H9 (cell line): ENCODE results near the gene LARP4. TPM values are rescaled to one million over a fixed set of nuclear protein-coding genes. Genes with fewer than 3 reads are reported as not detected.

Source experiments
- DNase-seq: peaks from one replicate; pipeline ENCODE4 v3.0.0-alpha.2; 2017
- H2AFZ ChIP-seq: one replicate; pipeline ENCODE4 v1.6.1; 2013; ENCODE audit warnings: mild to moderate bottlenecking, low read length, control low read depth, moderate library complexity
- H2AK5ac ChIP-seq: 2 replicates; pipeline ENCODE4 v1.6.1; 2013; ENCODE audit warnings: low read length, control low read depth, mixed read lengths; ENCODE audit not compliant: insufficient read length
- H2BK120ac ChIP-seq: one replicate; pipeline ENCODE4 v1.6.1; 2013; ENCODE audit warnings: low read depth, mild to moderate bottlenecking, low read length, control low read depth, inconsistent platforms; ENCODE audit not compliant: poor library complexity, severe bottlenecking
- H2BK12ac ChIP-seq: 2 replicates; pipeline ENCODE4 v1.6.1; 2013; ENCODE audit warnings: low read length, control low read depth, mixed read lengths, low read depth; ENCODE audit not compliant: insufficient read length
- H2BK15ac ChIP-seq: 2 replicates; pipeline ENCODE4 v1.6.1; 2013; ENCODE audit warnings: low read depth, low read length, control low read depth
- H2BK20ac ChIP-seq: one replicate; pipeline ENCODE4 v1.6.1; 2013; ENCODE audit warnings: low read depth, mild to moderate bottlenecking, low read length, control low read depth, inconsistent platforms; ENCODE audit not compliant: poor library complexity, severe bottlenecking
- H2BK5ac ChIP-seq: 2 replicates; pipeline ENCODE4 v1.6.1; 2013; ENCODE audit warnings: low read length, control low read depth, mixed read lengths; ENCODE audit not compliant: insufficient read length
- H3K14ac ChIP-seq: 2 replicates; pipeline ENCODE4 v1.6.1; 2013; ENCODE audit warnings: low read length, control low read depth; ENCODE audit not compliant: insufficient read depth
- H3K18ac ChIP-seq: 2 replicates; pipeline ENCODE4 v1.6.1; 2013; ENCODE audit warnings: low read depth, mild to moderate bottlenecking, mixed read lengths, low read length, control low read depth; ENCODE audit not compliant: insufficient read length
- H3K23ac ChIP-seq: 2 replicates; pipeline ENCODE4 v1.6.1; 2013; ENCODE audit warnings: low read length, control low read depth, mixed read lengths, low read depth; ENCODE audit not compliant: insufficient read length
- H3K23me2 ChIP-seq: 2 replicates; pipeline ENCODE4 v1.6.1; 2013; ENCODE audit warnings: low read depth, mild to moderate bottlenecking, mixed read lengths, low read length, control low read depth; ENCODE audit not compliant: insufficient read length, poor library complexity, severe bottlenecking
- H3K27ac ChIP-seq: 2 replicates; pipeline ENCODE4 v1.5.1; 2013; ENCODE audit warnings: low read length, control low read depth, mixed read lengths, low read depth; ENCODE audit not compliant: insufficient read length
- H3K27me3 ChIP-seq: 2 replicates; pipeline ENCODE4 v1.6.1; 2013; ENCODE audit warnings: low read length, control low read depth, inconsistent platforms; ENCODE audit not compliant: insufficient read depth
- H3K4ac ChIP-seq: 2 replicates; pipeline ENCODE4 v1.6.1; 2013; ENCODE audit warnings: low read depth, mild to moderate bottlenecking, control low read depth, inconsistent platforms, low read length, moderate library complexity
- H3K4me1 ChIP-seq: 2 replicates; pipeline ENCODE4 v1.6.1; 2013; ENCODE audit warnings: low read length, control low read depth, inconsistent platforms; ENCODE audit not compliant: insufficient read depth
- H3K4me2 ChIP-seq: 2 replicates; pipeline ENCODE4 v1.6.1; 2013; ENCODE audit warnings: low read length, control low read depth, mixed read lengths; ENCODE audit not compliant: insufficient read length, insufficient read depth
- H3K56ac ChIP-seq: 2 replicates; pipeline ENCODE4 v1.6.1; 2013; ENCODE audit warnings: low read depth, mild to moderate bottlenecking, mixed read lengths, low read length, control low read depth; ENCODE audit not compliant: insufficient read length
- H3K79me1 ChIP-seq: 2 replicates; pipeline ENCODE4 v1.6.1; 2013; ENCODE audit warnings: low read depth, mild to moderate bottlenecking, moderate library complexity, low read length, control low read depth, inconsistent platforms; ENCODE audit not compliant: insufficient read depth, poor library complexity, severe bottlenecking
- H3K79me2 ChIP-seq: 2 replicates; pipeline ENCODE4 v1.6.1; 2013; ENCODE audit warnings: low read length, control low read depth, inconsistent platforms; ENCODE audit not compliant: insufficient read depth
- H3K9ac ChIP-seq: 2 replicates; pipeline ENCODE4 v1.6.1; 2013; ENCODE audit warnings: low read length, control low read depth, mixed read lengths; ENCODE audit not compliant: insufficient read length; ENCODE audit errors: extremely low read depth
- H3K9me3 ChIP-seq: one replicate; pipeline ENCODE4 v1.6.1; 2013; ENCODE audit warnings: low read depth, low read length, inconsistent platforms; ENCODE audit not compliant: control insufficient read depth
- H3T11ph ChIP-seq: one replicate; pipeline ENCODE4 v1.6.1; 2013; ENCODE audit warnings: mild to moderate bottlenecking, low read length, control low read depth, inconsistent platforms
- H4K20me1 ChIP-seq: one replicate; pipeline ENCODE4 v1.6.1; 2013; ENCODE audit not compliant: control insufficient read depth, insufficient read length, insufficient read depth
- H4K5ac ChIP-seq: 2 replicates; pipeline ENCODE4 v1.6.1; 2013; ENCODE audit warnings: low read depth, mild to moderate bottlenecking, mixed read lengths, low read length, control low read depth; ENCODE audit not compliant: insufficient read length
- H4K8ac ChIP-seq: replicated peaks from 2 replicates; pipeline ENCODE4 v1.6.1; 2013; ENCODE audit warnings: low read length, control low read depth, mixed read lengths, low read depth; ENCODE audit not compliant: insufficient read length
- H4K91ac ChIP-seq: 2 replicates; pipeline ENCODE4 v1.6.1; 2013; ENCODE audit warnings: low read depth, mild to moderate bottlenecking, moderate library complexity, mixed read lengths, low read length, control low read depth; ENCODE audit not compliant: insufficient read length
- H3K27ac Mint-ChIP-seq, 3 experiments: 2 replicates in 2 of 3; 3 replicates in 1 of 3; pipeline ENCODE4 v1.8.0; 2020 to 2021; ENCODE audit warnings: mixed read lengths in 3 of 3, mild to moderate bottlenecking in 1 of 3, moderate library complexity in 1 of 3
- H3K27me3 Mint-ChIP-seq: 2 replicates; pipeline ENCODE4 v1.8.0; 2021; ENCODE audit warnings: low read depth, mild to moderate bottlenecking, moderate library complexity, mixed read lengths
- H3K36me3 Mint-ChIP-seq, 3 experiments: 2 replicates in 2 of 3; 3 replicates in 1 of 3; pipeline ENCODE4 v1.8.0; 2020 to 2021; ENCODE audit warnings: low read depth in 3 of 3, mixed read lengths in 3 of 3; ENCODE audit not compliant: insufficient read depth in 1 of 3
- H3K4me1 Mint-ChIP-seq, 2 experiments: 2 replicates each; pipeline ENCODE4 v1.8.0; 2020; ENCODE audit warnings: mixed read lengths in 2 of 2
- H3K4me3 Mint-ChIP-seq, 2 experiments: 2 replicates in 1 of 2; 3 replicates in 1 of 2; pipeline ENCODE4 v1.8.0; 2020 to 2021; ENCODE audit warnings: mild to moderate bottlenecking in 2 of 2, mixed read lengths in 2 of 2, moderate library complexity in 1 of 2
- H3K9me3 Mint-ChIP-seq, 2 experiments: 2 replicates in 1 of 2; 3 replicates in 1 of 2; pipeline ENCODE4 v1.8.0; 2020; ENCODE audit warnings: mild to moderate bottlenecking in 2 of 2, mixed read lengths in 2 of 2, moderate library complexity in 1 of 2
- WGBS: extraction: QIAGEN DNeasy Blood & Tissue Kit; methylation state at CpG from one replicate; pipeline ENCODE4 v1.1.7; 2013; ENCODE audit warnings: missing lambda C conversion rate, low lambda C conversion rate, mixed read lengths; ENCODE audit not compliant: insufficient read length; ENCODE audit errors: extremely low coverage; 5-methylcytosine and 5-hydroxymethylcytosine counted together
- total RNA-seq: library from RNA; stranded (reverse); gene quantifications from 2 replicates; pipeline ENCODE4 v1.2.1, GENCODE V29; 2021
- TF ChIP-seq, protein P1 (sequence below): fragments of 200-600 bp; sonication (generic); conservative IDR thresholded peaks from 3 replicates; pipeline ENCODE4 v1.8.0; 2021; ENCODE audit warnings: antibody characterized with exemption, mild to moderate bottlenecking

Gene LARP4
- total RNA-seq, 1 experiment from 2014 or later, result 82.3 TPM

DNA sequence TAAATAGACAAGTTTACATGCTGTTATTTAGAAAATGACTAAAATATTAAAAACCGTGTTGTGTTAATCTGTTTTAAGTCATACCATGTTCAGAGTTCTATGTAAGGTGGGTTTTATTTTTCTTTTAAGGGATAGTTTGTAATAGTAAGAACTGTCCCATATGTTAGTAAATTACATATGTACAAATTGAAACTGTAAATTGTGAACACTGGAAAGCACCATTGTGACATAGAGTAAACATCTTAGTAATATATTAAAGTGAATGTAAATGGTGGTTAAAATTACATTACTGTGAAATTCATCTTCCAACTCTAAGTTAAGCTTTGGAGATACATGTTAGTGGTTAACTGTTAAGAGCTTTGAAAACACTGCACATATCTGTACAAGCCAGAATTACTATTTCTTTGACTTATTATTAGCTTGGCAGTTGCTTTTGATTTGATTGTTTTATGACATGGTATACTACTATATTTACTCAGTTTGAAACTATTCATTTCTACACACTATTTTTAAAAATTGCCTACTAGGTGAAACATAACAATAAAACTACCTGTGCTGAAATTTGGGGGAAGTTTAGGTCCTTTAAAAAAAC, 76.7 kb downstream of the LARP4 start:
- no peak overlapping the region for H4K91ac ChIP-seq
- no peak overlapping the region for H2AFZ ChIP-seq
- H2BK15ac ChIP-seq, result no peak overlapping the region
- H3T11ph ChIP-seq, result no peak overlapping the region
- no peaks in the 10 kb centered on the region for H4K20me1 ChIP-seq
- H2BK20ac ChIP-seq, result no peak overlapping the region
- H3K4ac ChIP-seq, result no peak overlapping the region
- no peak for DNase-seq
- no peak overlapping the region for H3K27ac ChIP-seq
- no peak overlapping the region for H3K56ac ChIP-seq
- H2BK5ac ChIP-seq, result no peak overlapping the region
- H3K4me1 ChIP-seq, result no peaks in the 10 kb centered on the region
- WGBS, result no CpG with 5 or more reads among the region's 1 CpG
- H2BK120ac ChIP-seq, result no peak overlapping the region
- Mint-ChIP-seq H3K27me3 (no peaks in the 10 kb centered on the region), H3K9me3 (no peaks in the 10 kb centered on the region), H3K27ac (no peak overlapping the region), H3K4me1 (peaks cover 7% of the 10 kb centered on the region in 2 experiments), H3K36me3 (peaks cover 23 to 52% (median 49%) of the 10 kb centered on the region in 3 experiments; a peak in 6 of 7 replicates), H3K4me3 (no peak overlapping the region)
- H3K23ac ChIP-seq, result no peak overlapping the region
- TF ChIP-seq, protein P1, sequence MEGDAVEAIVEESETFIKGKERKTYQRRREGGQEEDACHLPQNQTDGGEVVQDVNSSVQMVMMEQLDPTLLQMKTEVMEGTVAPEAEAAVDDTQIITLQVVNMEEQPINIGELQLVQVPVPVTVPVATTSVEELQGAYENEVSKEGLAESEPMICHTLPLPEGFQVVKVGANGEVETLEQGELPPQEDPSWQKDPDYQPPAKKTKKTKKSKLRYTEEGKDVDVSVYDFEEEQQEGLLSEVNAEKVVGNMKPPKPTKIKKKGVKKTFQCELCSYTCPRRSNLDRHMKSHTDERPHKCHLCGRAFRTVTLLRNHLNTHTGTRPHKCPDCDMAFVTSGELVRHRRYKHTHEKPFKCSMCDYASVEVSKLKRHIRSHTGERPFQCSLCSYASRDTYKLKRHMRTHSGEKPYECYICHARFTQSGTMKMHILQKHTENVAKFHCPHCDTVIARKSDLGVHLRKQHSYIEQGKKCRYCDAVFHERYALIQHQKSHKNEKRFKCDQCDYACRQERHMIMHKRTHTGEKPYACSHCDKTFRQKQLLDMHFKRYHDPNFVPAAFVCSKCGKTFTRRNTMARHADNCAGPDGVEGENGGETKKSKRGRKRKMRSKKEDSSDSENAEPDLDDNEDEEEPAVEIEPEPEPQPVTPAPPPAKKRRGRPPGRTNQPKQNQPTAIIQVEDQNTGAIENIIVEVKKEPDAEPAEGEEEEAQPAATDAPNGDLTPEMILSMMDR, result no peak
- no peak overlapping the region for H3K14ac ChIP-seq
- no peaks in the 10 kb centered on the region for H3K79me1 ChIP-seq
- H3K23me2 ChIP-seq, result no peaks in the 10 kb centered on the region
- no peaks in the 10 kb centered on the region for H3K27me3 ChIP-seq
- H4K5ac ChIP-seq, result no peak overlapping the region
- H3K9ac ChIP-seq, result no peak overlapping the region
- no peaks in the 10 kb centered on the region for H3K79me2 ChIP-seq
- no peak overlapping the region for H3K18ac ChIP-seq
- H2AK5ac ChIP-seq, result no peak overlapping the region
- no peak overlapping the region for H2BK12ac ChIP-seq
- H4K8ac ChIP-seq, result no peak overlapping the region
- H3K4me2 ChIP-seq, result no peak overlapping the region
- H3K9me3 ChIP-seq, result no peaks in the 10 kb centered on the region
